ENCODE results near the gene PCSK7.

GRCh38 chr11:117226388-117227385 is 5.2 kb downstream of the PCSK7 start:
- peak; percentile 90 for TF ChIP-seq CTCF (conservative IDR thresholded peaks at IDR 0.05; ENCODE audit: low read depth, low read length)
- no peak for TF ChIP-seq EZH2 (IDR thresholded peaks at IDR 0.05; ENCODE audit: low read length, unreplicated experiment)
- TF ChIP-seq EZH2phosphoT487 (IDR thresholded peaks at IDR 0.05; ENCODE audit: borderline replicate concordance, low read length): no peak
